Loucy (cell line): ENCODE results near the gene KIAA0408.

ENCODE experiments used
- H2AFZ ChIP-seq: fragments of 200-600 bp; sonication (generic); 2 replicates; pipeline ENCODE4 v1.6.0; 2016; ENCODE audit warnings: antibody characterized with exemption, mild to moderate bottlenecking, low read length, moderate library complexity
- H3F3A ChIP-seq: fragments of 200-600 bp; 2 replicates; pipeline ENCODE4 v1.6.0; 2016; ENCODE audit warnings: antibody characterized with exemption, low read depth, mild to moderate bottlenecking
- H3K27me3 ChIP-seq: fragments of 200-600 bp; sonication (generic); 2 replicates; pipeline ENCODE4 v1.6.1; 2014; ENCODE audit warnings: low read length, mild to moderate bottlenecking; ENCODE audit not compliant: insufficient read depth, poor library complexity, severe bottlenecking
- H3K36me3 ChIP-seq: fragments of 200-600 bp; sonication (generic); 2 replicates; pipeline ENCODE4 v1.6.1; 2016; ENCODE audit warnings: low read length; ENCODE audit not compliant: insufficient read depth
- H3K4me1 ChIP-seq: fragments of 200-600 bp; sonication (generic); 2 replicates; pipeline ENCODE4 v1.5.1; 2014; ENCODE audit warnings: low read length, mild to moderate bottlenecking; ENCODE audit not compliant: insufficient read depth, poor library complexity, severe bottlenecking
- H3K4me2 ChIP-seq: fragments of 200-600 bp; sonication (generic); 2 replicates; pipeline ENCODE4 v1.6.0; 2014; ENCODE audit warnings: antibody characterized with exemption, low read length, low read depth, mild to moderate bottlenecking; ENCODE audit not compliant: poor library complexity, severe bottlenecking
- H3K4me3 ChIP-seq: fragments of 200-600 bp; sonication (generic); 2 replicates; pipeline ENCODE4 v1.5.1; 2014; ENCODE audit warnings: low read length, mild to moderate bottlenecking, mixed read lengths; ENCODE audit not compliant: poor library complexity, severe bottlenecking
- H3K79me2 ChIP-seq: fragments of 200-600 bp; sonication (generic); 2 replicates; pipeline ENCODE4 v1.6.1; 2014; ENCODE audit warnings: low read length; ENCODE audit not compliant: insufficient read depth
- H3K9ac ChIP-seq: fragments of 200-600 bp; sonication (generic); 2 replicates; pipeline ENCODE4 v1.6.0; 2014; ENCODE audit warnings: mild to moderate bottlenecking, low read depth, low read length, moderate library complexity; ENCODE audit not compliant: poor library complexity, severe bottlenecking
- H3K9me2 ChIP-seq: fragments of 200-600 bp; sonication (generic); replicated peaks from 2 replicates; pipeline ENCODE4 v1.6.1; 2016; ENCODE audit warnings: low read depth, low read length, mixed read lengths
- H3K9me3 ChIP-seq: fragments of 200-600 bp; sonication (generic); 2 replicates; pipeline ENCODE4 v1.6.1; 2014; ENCODE audit warnings: mild to moderate bottlenecking, antibody characterized with exemption, low read length, low read depth; ENCODE audit not compliant: insufficient read depth
- H4K20me1 ChIP-seq: fragments of 200-600 bp; sonication (generic); 2 replicates; pipeline ENCODE4 v1.6.0; 2014; ENCODE audit warnings: antibody characterized with exemption, low read length, mild to moderate bottlenecking; ENCODE audit not compliant: insufficient read depth, poor library complexity, severe bottlenecking
- EZH2phosphoT487 ChIP-seq: fragments of 200-600 bp; IDR thresholded peaks from 2 replicates; pipeline ENCODE4 v1.6.1; 2018; ENCODE audit warnings: antibody characterized with exemption, mild to moderate bottlenecking, moderate library complexity, borderline replicate concordance
- TF ChIP-seq, protein P1 (sequence below): fragments of 200-600 bp; sonication (generic); conservative IDR thresholded peaks from 2 replicates; pipeline ENCODE4 v1.5.1; 2014; ENCODE audit warnings: mild to moderate bottlenecking, antibody characterized with exemption, low read length

The KIAA0408 gene

GRCh38 chr6:127439718-127440117, 19.5 kb downstream of the KIAA0408 start:
- Histone ChIP-seq H3K36me3 (no peaks in the 10 kb centered on the region), H3K79me2 (no peaks in the 10 kb centered on the region), H3K27me3 (no peaks in the 10 kb centered on the region), H3K9me3 (no peaks in the 10 kb centered on the region), H3F3A (no peaks in the 10 kb centered on the region), H3K9me2 (no peaks in the 10 kb centered on the region), H3K4me1 (no peaks in the 10 kb centered on the region), H4K20me1 (no peaks in the 10 kb centered on the region), H3K4me2 (no peak overlapping the region), H3K4me3 (no peak overlapping the region), H2AFZ (no peak overlapping the region), H3K9ac (no peak overlapping the region)
- TF ChIP-seq, protein P1, sequence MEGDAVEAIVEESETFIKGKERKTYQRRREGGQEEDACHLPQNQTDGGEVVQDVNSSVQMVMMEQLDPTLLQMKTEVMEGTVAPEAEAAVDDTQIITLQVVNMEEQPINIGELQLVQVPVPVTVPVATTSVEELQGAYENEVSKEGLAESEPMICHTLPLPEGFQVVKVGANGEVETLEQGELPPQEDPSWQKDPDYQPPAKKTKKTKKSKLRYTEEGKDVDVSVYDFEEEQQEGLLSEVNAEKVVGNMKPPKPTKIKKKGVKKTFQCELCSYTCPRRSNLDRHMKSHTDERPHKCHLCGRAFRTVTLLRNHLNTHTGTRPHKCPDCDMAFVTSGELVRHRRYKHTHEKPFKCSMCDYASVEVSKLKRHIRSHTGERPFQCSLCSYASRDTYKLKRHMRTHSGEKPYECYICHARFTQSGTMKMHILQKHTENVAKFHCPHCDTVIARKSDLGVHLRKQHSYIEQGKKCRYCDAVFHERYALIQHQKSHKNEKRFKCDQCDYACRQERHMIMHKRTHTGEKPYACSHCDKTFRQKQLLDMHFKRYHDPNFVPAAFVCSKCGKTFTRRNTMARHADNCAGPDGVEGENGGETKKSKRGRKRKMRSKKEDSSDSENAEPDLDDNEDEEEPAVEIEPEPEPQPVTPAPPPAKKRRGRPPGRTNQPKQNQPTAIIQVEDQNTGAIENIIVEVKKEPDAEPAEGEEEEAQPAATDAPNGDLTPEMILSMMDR: no peak
- TF ChIP-seq EZH2phosphoT487: no peak

GRCh38 chr6:127436578-127437110, 22.5 kb downstream of the KIAA0408 start:
- Histone ChIP-seq H3K9me3 (no peaks in the 10 kb centered on the region), H3K27me3 (no peaks in the 10 kb centered on the region), H3K4me1 (no peaks in the 10 kb centered on the region), H3F3A (no peaks in the 10 kb centered on the region), H3K9me2 (no peaks in the 10 kb centered on the region), H3K36me3 (no peaks in the 10 kb centered on the region), H4K20me1 (no peaks in the 10 kb centered on the region), H3K9ac (no peak overlapping the region), H3K4me2 (no peak overlapping the region), H3K79me2 (no peaks in the 10 kb centered on the region), H2AFZ (no peak overlapping the region), H3K4me3 (no peak overlapping the region)
- TF ChIP-seq, protein P1: no peak

- Histone ChIP-seq H3K9me2 (no peaks in the 10 kb centered on the region), H3F3A (no peaks in the 10 kb centered on the region)
- TF ChIP-seq, protein P1: no peak
- no peak for TF ChIP-seq EZH2phosphoT487
Observed at GRCh38 chr6:127435626-127436220, 23.5 kb downstream of the KIAA0408 start.

More at GRCh38 chr6:127435626-127436220, 23.5 kb downstream of the KIAA0408 start:
- H4K20me1 ChIP-seq: no peaks in the 10 kb centered on the region
- no peak overlapping the region for H2AFZ ChIP-seq
- H3K9me3 ChIP-seq: no peaks in the 10 kb centered on the region
- no peaks in the 10 kb centered on the region for H3K36me3 ChIP-seq
- H3K9ac ChIP-seq: no peak overlapping the region
- no peaks in the 10 kb centered on the region for H3K27me3 ChIP-seq
- no peak overlapping the region for H3K4me2 ChIP-seq
- H3K4me1 ChIP-seq: no peaks in the 10 kb centered on the region
- H3K4me3 ChIP-seq: no peak overlapping the region
- H3K79me2 ChIP-seq: no peaks in the 10 kb centered on the region
